HepG2 (cell line): ENCODE results near the gene RIPOR3. TPM values are rescaled to one million over a fixed set of nuclear protein-coding genes. Genes with fewer than 3 reads are reported as not detected.

ENCODE experiments used
- ADNP ChIP-seq: sonication (generic); formaldehyde crosslinking; IDR thresholded peaks from 2 replicates; pipeline ENCODE4 v1.4.0; 2020; ENCODE audit warnings: missing genetic modification reagents
- BHLHE40 ChIP-seq: IDR thresholded peaks from 2 replicates; pipeline ENCODE4 v1.6.1; 2011; ENCODE audit warnings: low read length, improper control_type of control experiment
- FOXA3 ChIP-seq: IDR thresholded peaks from 2 replicates; pipeline ENCODE4 v1.6.1; 2016; ENCODE audit warnings: missing genetic modification reagents, missing compliant biosample characterization
- FOXO4 ChIP-seq: sonication (generic); formaldehyde crosslinking; conservative IDR thresholded peaks from 2 replicates; pipeline ENCODE4 v1.8.1; 2023; ENCODE audit warnings: missing genetic modification reagents
- HNRNPH1 ChIP-seq: fragments of 200-400 bp; formaldehyde crosslinking; optimal IDR thresholded peaks from 2 replicates; pipeline ENCODE3; 2017; ENCODE audit warnings: mild to moderate bottlenecking, low read depth, low read length
- NFAT5 ChIP-seq: sonication (generic); formaldehyde crosslinking; IDR thresholded peaks from 2 replicates; pipeline ENCODE4 v1.4.0; 2020; ENCODE audit warnings: missing genetic modification reagents
- RCOR2 ChIP-seq: IDR thresholded peaks from 2 replicates; pipeline ENCODE4 v1.6.1; 2016; ENCODE audit warnings: missing biosample characterization, missing genetic modification reagents
- ZBTB33 ChIP-seq: sonication (generic); formaldehyde crosslinking; IDR thresholded peaks from 2 replicates; pipeline ENCODE4 v1.4.0; 2020; ENCODE audit warnings: missing genetic modification reagents
- ZHX2 ChIP-seq, 2 experiments: sonication (generic) in 1 of 2; formaldehyde crosslinking in 1 of 2; IDR thresholded peaks; 2 replicates each; pipeline versions ENCODE4 v1.6.1 to v1.9.0; 2014 to 2022; ENCODE audit warnings: antibody characterized with exemption in 1 of 2, borderline replicate concordance in 1 of 2, inconsistent platforms in 1 of 2, low read depth in 1 of 2, missing genetic modification reagents in 1 of 2
- ZNF121 ChIP-seq: sonication (generic); formaldehyde crosslinking; IDR thresholded peaks from 2 replicates; pipeline ENCODE4 v1.5.0; 2020; ENCODE audit warnings: mild to moderate bottlenecking, missing genetic modification reagents
- polyA plus RNA-seq, 8 experiments: library from polyadenylated mRNA; depleted of rRNA in 3 of 8; stranded (reverse) in 7 of 8; unstranded in 1 of 8; fragments of >200 nt; fragmentation: Illumina TruSeq in 4 of 8; extraction: Trizol in 4 of 8; gene quantifications; 2 replicates each; pipeline versions ENCODE4 v1.2.1 to v1.2.3, GENCODE V29; 2011 to 2016; ENCODE audit warnings: low read depth in 4 of 8, missing spikeins in 1 of 8, mixed read lengths in 1 of 8; ENCODE audit not compliant: insufficient read depth in 1 of 8
- total RNA-seq, 5 experiments: library from RNA; depleted of rRNA; stranded (reverse); fragments of >200 nt; fragmentation: Illumina TruSeq; extraction: Trizol; gene quantifications; 2 replicates each; pipeline ENCODE4 v1.2.3, GENCODE V29; 2016; ENCODE audit warnings: low read depth in 1 of 5

RIPOR3 gene
- total and polyA plus RNA-seq, 2 of the 13 experiments (the other 11 are each of a cell fraction or from before 2014, with no cell fraction given): 0.18 TPM; not detected in 1

- TF ChIP-seq ZBTB33 (CRISPR knock-in tag) (0 out of 2 replicates have a peak, but pooled peaks have one; percentile 24), ZHX2 (IDR thresholded peaks at IDR 0.05; ENCODE audit: low read depth) (no peak), ZHX2 (CRISPR knock-in tag; IDR thresholded peaks at IDR 0.05; ENCODE audit: borderline replicate concordance) (0 out of 2 replicates have a peak, but pooled peaks have one; percentile 19), ZNF121 (CRISPR knock-in tag) (peak; percentile 97), FOXA3 (0 out of 2 replicates have a peak, but pooled peaks have one; percentile 25), HNRNPH1 (no peak), BHLHE40 (no peak), ADNP (CRISPR knock-in tag) (0 out of 2 replicates have a peak, but pooled peaks have one; percentile 55), FOXO4 (CRISPR knock-in tag) (0 out of 2 replicates have a peak, but pooled peaks have one; percentile 57), NFAT5 (0 out of 2 replicates have a peak, but pooled peaks have one; percentile 42), RCOR2 (0 out of 2 replicates have a peak, but pooled peaks have one; percentile 24)
These were observed 133.7 kb downstream of the RIPOR3 start (continued) for GRCh38 chr20:50557549-50558134.
